Right ventricle myocardium inferior (tissue), 1 donor: Measurements from ENCODE around the gene P2RX2. TPM values are rescaled to one million over a fixed set of nuclear protein-coding genes. Genes with fewer than 3 reads are reported as not detected.

ENCODE experiments used
- ATAC-seq: fragments of 200-7000 bp; cut with Tn5 transposase; one replicate; pipeline ENCODE4 v1.9.1; 2020; ENCODE audit warnings: mild to moderate bottlenecking, moderate library complexity
- DNase-seq: peaks from one replicate; pipeline ENCODE4 v3.0.0; 2021; ENCODE audit errors: missing footprints
- intact Hi-C: fragments of 100-400 bp; cut with DNase I; formaldehyde crosslinking; loops from one replicate; pipeline ENCODE4 v1.11.0; 2022
- total RNA-seq: library from RNA; stranded (reverse); fragmentation: NEBNext Ultra II Directional; extraction: Animal tissue kit (Norgen Biotek cat#: 25700); gene quantifications from one replicate; pipeline ENCODE4 v1.2.1, GENCODE V29; 2021
- donor health status: DM: no; HTN: yes; CAD: no; lungs with severe emphysema.

P2RX2 gene
- total RNA-seq, 1 donor from 2014 or later = not detected

DNA sequence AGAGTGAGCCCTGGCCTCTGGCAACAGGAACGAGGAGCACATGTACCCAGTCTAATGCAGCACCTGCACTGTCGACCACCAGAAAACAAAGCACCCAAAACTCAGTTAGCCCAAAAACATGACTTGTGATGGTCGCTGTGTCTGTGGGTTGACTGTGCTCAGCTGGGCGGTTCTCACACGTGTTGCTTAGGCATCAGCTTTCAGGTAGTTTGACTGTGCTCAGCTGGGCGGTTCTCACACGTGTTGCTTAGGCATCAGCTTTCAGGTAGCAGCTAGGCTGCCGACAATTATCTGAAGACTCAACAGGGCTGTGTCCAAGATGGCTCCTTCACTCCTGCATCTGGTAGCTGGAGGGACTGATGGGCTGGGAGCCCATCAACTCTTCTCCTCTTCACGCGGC, 7.0 kb upstream of the P2RX2 start:
- DNase-seq (no peak), ATAC-seq (no peak)
- intact Hi-C loops = loop anchor here (10.0 kb wide), 1 partner anchor 457 kb away; no protein-coding TSS in a partner anchor

DNA sequence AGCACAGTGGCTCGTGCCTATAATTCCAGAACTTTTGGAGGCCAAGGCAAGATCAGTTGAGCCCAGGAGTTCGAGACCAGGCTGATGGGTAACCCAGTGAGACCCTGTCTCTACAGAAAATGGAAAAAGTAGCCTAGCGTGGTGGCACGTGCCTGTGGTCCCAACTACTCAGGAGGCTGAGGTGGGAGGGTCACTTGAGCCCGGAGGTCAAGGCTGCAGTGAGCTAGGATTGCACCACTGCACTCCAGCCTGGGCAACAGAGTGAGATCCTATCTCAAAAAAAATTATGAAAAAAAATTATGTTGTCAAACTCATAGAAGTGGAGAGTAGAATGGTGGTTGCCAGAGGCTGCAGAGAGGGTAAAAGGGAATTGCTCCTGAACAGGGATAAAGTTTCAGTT, 4.5 kb upstream of the P2RX2 start:
- no peak for DNase-seq
- intact Hi-C loops = loop anchor here (10.0 kb wide), 1 partner anchor 459 kb away; no protein-coding TSS in a partner anchor

DNA sequence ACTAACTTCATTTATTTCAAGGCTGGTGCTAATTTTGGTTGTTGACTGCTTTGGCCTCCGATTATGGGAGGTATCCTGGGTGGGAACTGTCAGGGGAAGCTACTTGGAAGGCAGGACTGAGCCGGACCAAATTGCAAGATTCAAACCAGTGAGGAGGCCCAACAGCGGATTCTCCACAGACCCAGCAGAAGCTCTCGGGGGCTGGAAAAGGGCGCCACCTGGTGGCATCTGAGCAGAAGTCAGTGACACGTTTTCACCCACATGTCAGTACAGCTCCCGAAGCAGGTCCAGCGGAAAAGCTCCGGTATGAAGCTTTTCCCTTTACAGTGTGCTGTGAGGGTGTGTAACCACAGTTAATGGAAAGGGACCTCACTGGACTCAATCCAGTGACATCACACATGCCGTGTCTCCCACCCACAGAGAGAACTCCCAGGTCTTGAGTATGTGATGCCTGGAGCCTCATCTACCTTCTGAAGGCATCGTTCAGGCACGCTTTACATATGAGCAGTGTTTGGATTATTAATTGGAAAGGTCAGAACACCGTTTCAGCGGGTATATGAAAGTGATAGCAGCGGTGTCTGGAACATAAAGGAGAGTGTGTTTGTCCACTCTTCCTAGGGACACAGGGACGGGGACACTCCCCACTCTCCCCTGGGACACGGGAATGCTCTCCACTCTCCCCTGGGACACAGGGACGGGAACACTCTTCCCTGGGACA, 3.6 kb upstream of the P2RX2 start:
- intact Hi-C loops = loop anchor here (1.0 to 10.0 kb wide), 2 partner anchors 200 to 460 kb away; no protein-coding TSS in a partner anchor
- DNase-seq (peak; percentile 81), ATAC-seq (peak; percentile 84)

More for the DNA sequence above, 4.5 kb upstream of the P2RX2 start:
- ATAC-seq = no peak

DNA sequence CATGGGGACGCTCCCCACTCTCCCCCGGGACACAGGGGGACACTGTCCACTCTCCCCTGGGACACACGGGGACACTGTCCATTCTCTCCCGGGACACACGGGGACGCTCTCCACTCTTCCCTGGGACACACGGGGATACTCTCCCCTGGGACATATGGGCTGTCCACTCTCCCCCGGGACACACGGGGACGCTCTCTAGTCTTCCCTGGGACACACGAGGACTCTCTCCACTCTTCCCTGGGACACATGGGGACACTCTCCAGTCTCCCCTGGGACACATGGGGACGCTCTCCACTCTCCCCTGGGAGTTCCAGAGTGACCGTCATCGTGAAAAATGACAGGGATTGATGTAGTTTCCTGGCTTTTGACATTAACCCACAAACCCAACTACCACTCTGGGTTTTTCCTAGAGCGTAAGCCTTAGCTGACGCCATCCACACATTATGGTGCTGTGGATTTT, 3.0 kb upstream of the P2RX2 start:
- ATAC-seq (no peak), DNase-seq (no peak)
- intact Hi-C loops = loop anchor here (1.0 to 10.0 kb wide), 2 partner anchors 200 to 461 kb away; no protein-coding TSS in a partner anchor

DNA sequence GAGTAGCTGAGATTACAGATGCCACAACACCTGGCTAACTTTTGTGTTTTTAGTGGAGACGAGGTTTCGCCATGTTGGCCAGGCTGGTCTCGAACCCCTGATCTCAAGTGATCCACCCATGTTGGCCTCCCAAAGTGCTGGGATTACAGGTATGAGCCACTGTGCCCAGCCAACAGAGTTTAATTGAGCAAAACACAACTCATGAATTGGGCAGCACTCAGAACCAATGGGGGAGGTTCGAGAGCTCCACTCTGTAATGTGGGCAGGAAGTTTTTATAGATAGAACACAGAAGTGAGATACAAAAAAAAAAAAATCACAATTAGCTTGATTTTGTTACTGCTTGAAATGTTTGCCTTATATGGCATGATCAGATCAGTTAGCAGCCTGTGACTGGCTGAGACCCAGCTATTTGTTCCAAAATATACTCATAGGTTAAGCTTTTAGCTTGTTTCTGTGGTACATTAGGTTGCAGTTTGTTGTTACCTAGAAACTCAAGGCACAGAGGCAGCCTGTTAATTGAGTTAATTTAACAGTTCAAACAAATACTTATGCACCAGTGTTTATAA, 1.4 kb upstream of the P2RX2 start:
- ATAC-seq (no peak), DNase-seq (no peak)
- intact Hi-C loops = loop anchor here (10.0 kb wide), 1 partner anchor 462 kb away; no protein-coding TSS in a partner anchor

DNA sequence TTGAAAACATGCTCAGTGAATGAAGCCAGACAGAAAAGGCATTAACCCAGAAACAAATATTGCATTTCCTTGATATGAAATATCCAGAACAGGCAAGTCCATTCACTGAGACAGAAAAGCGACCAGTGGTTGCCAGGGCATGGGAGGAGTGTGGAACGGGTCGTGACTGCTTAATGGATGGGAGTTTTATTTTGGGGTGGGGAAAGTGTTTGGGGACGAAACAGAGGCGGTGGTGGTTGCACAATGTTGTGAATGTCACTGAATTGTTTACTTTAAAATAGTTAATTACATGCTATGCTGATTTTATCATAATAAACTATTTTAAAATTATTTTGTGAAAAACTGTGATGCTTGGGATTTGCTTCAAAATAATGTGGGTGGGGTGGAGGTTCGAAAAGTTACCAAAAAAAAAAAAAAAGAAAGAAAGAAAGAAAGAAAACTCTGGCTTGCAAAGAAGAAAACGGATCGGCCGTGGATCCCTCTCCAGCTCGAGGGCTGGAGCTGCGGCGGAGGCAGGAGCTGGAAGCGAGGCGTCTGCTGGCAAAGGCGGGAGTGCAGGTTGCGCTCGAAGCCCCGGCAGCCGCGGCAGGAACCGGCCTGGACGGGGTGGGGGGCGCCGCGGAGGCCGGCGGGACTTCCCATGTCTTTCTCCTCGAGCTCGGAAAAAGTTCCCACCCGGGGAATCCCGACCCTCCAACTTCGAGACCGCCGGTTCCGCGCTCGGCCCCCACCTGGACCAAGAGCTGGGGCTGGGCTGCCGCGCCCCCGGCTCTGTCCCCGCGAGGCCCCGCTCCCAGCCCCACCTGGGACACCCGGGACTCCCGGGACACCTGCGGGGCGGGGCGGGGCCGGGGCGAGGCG, 524 bp upstream of the P2RX2 start:
- ATAC-seq (no peak), DNase-seq (no peak)
- intact Hi-C loops = loop anchor here (10.0 kb wide), 1 partner anchor 463 kb away; no protein-coding TSS in a partner anchor

DNA sequence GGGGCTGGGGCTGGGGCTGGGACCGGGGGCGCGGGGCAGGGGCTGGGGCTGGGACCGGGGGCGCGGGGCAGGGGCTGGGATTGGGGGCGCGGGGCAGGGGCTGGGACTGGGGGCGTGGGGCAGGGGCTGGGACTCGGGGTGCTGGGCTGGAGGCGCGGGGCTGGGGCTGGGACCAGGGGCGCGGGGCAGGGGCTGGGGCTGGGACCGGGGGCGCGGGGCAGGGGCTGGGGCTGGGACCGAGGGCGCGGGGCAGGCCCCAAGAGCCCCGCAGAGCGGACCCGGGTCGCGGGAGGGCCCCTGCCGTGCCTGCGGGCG, 452 bp downstream of the P2RX2 start:
- intact Hi-C loops = loop anchor here (10.0 kb wide), 1 partner anchor 464 kb away; no protein-coding TSS in a partner anchor
- ATAC-seq (no peak), DNase-seq (no peak)

DNA sequence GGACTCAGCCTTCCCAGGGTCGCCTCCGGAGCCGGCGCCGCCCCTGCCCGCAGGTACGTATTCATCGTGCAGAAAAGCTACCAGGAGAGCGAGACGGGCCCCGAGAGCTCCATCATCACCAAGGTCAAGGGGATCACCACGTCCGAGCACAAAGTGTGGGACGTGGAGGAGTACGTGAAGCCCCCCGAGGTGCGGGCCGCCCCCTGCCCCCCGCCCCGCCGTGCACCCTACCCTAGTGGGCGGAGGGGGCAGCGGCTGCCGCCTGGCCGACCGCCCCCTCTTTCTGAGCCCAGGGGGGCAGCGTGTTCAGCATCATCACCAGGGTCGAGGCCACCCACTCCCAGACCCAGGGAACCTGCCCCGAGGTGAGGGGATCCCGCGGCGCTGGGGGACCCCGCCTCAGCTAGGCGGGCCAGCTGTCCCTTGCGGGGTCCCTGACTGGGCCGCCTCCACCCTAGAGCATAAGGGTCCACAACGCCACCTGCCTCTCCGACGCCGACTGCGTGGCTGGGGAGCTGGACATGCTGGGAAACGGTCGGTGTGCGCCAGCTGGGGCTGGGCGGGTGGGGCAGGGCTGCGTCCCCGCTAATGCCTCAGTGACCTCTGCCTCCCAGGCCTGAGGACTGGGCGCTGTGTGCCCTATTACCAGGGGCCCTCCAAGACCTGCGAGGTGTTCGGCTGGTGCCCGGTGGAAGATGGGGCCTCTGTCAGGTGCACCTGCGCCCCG, 973 bp downstream of the P2RX2 start:
- DNase-seq (no peak), ATAC-seq (no peak)
- intact Hi-C loops = loop anchor here (10.0 kb wide), 1 partner anchor 465 kb away; no protein-coding TSS in a partner anchor

DNA sequence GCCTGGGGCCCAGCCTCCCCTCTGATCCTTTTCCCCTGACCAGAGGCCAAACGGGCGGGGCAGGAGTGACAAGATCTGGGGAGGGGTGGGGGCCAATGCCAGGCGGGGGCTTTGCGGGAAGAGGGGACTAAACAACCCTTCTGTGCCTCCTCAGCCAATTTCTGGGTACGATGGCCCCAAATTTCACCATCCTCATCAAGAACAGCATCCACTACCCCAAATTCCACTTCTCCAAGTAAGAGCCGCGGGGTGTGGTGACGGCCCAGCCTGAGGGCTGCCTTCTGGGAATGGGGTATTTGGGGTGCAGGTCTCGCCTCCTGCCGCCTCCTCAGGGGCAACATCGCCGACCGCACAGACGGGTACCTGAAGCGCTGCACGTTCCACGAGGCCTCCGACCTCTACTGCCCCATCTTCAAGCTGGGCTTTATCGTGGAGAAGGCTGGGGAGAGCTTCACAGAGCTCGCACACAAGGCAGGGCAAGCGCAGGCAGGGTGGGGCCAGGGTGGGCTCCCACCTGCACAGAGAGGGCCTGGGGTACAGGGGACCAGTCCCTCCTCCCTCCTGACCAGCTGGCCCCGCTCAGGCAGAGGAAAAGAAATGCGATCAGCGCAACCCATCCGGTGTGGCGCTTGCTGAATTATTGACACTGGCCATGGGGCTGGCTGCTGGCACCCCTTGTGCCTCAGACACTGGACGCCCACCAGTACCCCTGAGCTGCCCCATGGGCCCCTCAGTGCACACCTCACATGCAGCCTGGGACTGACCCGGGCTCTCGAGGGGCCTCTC, 1.7 kb downstream of the P2RX2 start:
- ATAC-seq = no peak
- DNase-seq = no peak
- intact Hi-C loops = no loop called here

DNA sequence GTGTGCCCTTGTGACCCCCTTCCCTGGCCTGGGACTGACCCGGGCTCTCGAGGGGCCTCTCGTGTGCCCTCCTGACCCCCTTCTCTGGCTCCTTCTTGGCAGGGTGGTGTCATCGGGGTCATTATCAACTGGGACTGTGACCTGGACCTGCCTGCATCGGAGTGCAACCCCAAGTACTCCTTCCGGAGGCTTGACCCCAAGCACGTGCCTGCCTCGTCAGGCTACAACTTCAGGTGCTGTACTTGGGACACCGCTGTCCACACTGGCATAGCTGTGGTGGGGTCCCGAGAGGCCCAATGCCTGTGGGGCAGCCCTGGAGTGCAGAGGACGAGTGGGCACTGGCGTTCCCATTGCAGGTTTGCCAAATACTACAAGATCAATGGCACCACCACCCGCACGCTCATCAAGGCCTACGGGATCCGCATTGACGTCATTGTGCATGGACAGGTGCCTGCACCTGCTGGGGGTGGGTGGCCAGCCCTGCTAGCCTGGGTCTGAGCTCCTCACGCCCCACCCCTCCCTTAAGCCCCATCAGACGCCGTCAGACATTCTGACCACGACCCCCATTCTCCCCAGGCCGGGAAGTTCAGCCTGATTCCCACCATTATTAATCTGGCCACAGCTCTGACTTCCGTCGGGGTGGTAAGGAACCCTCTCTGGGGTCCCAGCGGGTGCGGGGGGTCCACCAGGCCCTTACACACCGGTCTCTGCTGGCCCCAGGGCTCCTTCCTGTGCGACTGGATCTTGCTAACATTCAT, 2.5 kb downstream of the P2RX2 start:
- no peak for ATAC-seq
- intact Hi-C loops = no loop called here
- no peak for DNase-seq

DNA sequence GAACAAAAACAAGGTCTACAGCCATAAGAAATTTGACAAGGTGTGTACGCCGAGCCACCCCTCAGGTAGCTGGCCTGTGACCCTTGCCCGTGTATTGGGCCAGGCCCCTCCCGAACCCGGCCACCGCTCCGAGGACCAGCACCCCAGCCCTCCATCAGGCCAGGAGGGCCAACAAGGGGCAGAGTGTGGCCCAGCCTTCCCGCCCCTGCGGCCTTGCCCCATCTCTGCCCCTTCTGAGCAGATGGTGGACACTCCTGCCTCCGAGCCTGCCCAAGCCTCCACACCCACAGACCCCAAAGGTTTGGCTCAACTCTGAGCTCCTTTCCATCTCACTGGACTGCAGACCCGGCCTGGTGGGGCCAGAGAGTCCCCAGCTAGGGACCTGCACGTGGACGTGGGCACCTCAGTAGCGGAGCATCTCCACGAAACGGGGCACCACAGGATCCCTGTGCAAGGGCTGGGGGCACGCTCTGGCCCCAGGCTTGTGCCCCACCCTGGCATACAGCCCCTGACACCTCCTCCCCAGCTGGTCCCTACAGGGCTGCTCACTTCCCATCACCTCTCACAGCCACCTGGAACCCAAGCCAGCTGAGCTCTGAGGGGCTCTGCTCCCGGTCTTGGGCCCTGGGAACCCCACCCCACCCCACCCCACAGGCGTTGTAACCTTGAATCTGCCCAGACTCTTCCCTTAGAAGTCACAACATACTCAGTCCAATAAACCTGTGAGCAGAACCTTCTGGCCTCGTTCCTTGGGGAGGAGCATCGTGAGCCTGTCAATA, 3.3 kb downstream of the P2RX2 start:
- ATAC-seq (no peak), DNase-seq (no peak)
- intact Hi-C loops = no loop called here

DNA sequence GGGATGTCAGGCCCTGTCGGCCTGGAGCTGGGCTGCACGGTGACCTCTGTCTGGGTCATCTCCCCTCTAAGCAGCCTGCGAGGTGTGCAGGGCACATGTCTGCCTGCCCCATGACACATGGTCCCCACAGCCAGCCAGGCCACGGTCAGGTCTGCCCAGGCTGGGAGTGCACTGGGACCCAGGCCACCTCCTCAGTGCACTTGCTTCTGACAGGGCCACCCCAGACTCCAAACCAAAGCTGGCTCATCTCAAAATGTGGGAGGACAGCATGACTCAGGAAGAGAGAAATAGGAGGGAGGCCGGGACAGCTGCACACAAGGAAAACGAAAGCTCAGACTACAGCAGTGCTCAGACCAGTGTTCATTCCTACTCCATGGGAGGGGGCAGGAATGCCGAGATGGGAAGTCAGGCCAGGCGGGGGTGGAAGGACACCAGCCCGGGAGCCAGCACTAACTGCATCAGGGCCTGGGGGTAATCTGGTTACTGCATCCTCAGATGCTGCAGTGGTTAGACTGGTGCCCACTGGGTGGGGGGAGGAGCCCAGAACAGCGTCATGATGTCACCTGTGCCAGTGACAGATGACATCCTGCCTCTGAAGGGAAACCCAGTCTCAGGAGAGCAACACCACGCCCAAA, 4.0 kb downstream of the P2RX2 start:
- intact Hi-C loops = no loop called here
- DNase-seq = no peak
- ATAC-seq = peak; percentile 35

DNA sequence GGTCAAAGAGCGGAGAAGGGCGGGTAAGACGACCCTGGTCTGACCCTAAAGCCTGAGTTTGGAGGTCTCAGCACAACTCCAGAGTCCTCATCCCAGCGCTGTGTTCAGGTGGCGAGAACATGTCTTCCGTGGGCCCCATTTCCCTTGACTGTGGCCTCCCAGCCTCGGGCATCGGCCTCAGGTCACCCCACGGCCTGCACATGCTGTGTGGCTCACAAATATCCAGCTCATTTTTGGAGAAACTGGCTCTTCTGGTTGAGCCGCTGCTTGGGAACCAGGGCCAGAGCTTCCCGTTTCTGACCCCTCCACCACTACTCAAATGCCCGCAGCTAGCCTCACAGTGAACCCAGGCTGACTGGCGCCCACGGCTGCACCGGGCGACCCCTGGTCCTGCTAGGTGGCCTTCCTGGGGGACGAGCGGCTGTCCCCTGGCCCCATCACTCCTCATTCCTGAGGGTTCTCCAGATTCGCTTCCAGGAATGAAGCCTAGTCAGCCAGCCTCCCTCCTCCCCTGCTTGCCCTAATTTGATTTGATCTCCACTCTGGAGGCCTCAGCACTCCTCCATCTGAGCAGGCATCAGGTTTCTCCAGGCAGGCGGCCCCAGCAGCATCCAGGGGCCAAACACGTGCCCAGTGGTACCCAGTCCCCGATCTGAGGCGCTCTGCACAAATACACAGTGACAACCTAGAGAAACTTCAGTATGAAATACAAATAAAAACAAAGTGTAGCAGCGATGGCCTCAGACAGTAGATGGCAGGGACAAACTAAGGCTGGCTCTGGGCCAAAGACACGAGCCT, 4.7 kb downstream of the P2RX2 start:
- DNase-seq (no peak), ATAC-seq (no peak)
- intact Hi-C loops = no loop called here

DNA sequence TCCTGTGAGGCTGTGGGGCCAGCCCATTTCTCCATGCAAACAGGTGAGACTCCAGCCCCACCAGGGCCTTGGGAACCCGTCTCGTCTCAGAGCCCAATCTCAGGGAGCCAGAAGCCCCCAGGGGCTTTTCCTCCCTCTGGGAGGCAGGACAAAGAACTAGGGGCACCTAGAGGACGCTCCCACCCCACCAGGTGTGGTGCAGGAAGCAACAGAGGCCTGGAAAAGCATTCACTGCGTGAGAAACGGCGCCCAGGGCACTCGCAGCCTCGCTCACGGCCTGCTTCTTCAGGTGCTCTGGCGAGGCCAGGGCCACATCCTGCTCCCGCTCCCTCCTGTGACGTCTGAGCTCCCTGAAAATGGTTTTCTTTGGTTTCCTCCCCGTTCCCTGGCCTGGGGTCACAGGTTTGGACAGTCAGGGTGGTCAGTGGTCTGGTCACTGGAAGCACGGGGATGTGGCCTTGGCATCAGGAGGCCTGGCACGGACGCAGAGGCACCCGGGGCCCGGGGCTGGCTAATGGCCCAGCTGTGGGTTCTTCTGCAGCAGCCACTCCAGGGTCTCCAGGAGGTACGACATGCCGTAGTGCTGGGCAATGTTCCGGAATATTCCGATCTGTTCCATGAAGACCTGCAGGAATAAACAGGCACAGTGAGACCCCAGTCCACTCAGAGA, 5.7 kb downstream of the P2RX2 start:
- no peak for ATAC-seq
- intact Hi-C loops = no loop called here
- DNase-seq = no peak
